Measurements from ENCODE around the gene SCYGR5.
"Not testable (repeated sequence)": the region's sequence is repeated elsewhere in the genome, so short reads cannot be mapped to it uniquely, and the experiment has no call there.

Gene SCYGR5

DNA sequence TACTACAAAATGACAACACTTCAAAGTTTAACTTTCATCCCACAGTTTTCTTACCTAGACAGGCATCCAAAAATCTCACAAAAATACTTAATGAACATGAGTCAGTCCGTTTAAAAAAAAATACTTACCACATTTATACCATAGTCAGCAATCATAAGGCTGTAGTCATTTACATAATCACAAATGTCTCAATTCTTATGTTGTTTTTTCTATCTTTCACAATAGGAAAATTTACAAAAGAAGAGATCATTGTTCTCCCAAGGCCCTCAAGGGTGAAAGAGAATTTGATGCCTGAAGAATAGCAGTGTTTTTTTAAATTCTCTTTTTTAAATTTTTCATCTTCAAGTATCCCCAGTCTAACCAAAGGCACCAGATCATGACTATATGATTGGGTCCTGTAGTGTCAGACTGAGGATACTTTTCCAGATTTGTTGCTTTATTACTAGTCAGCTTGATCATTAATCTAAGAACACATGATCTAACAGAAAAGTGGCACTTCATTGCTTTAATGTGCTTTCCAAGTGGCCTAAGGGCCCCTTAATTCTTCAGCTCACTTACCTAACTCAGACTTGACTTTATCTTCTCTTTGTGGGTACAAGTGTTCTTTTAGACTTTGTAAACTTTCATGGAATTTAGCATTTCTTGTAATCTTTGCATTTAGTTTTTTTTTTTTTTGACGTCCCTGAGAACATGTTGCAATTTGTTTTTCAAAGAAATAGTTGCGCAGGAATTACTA lies 4.7 kb downstream of the SCYGR5 start:
- TF ChIP-seq, protein P1, sequence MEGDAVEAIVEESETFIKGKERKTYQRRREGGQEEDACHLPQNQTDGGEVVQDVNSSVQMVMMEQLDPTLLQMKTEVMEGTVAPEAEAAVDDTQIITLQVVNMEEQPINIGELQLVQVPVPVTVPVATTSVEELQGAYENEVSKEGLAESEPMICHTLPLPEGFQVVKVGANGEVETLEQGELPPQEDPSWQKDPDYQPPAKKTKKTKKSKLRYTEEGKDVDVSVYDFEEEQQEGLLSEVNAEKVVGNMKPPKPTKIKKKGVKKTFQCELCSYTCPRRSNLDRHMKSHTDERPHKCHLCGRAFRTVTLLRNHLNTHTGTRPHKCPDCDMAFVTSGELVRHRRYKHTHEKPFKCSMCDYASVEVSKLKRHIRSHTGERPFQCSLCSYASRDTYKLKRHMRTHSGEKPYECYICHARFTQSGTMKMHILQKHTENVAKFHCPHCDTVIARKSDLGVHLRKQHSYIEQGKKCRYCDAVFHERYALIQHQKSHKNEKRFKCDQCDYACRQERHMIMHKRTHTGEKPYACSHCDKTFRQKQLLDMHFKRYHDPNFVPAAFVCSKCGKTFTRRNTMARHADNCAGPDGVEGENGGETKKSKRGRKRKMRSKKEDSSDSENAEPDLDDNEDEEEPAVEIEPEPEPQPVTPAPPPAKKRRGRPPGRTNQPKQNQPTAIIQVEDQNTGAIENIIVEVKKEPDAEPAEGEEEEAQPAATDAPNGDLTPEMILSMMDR (IDR thresholded peaks at IDR 0.05; ENCODE audit: extremely low read depth, insufficient read depth, missing control alignments) = no peak
- in situ Hi-C loops (cut with MboI; ENCODE audit: low pct_unique_long_range_greater_than_20kb, low sequenced_read_pairs, unreplicated experiment) = loop anchor here (25.0 kb wide), 1 partner anchor 191 kb away; the partner anchor contains the start of gene DAW1
- DNase-seq (ENCODE audit: low spot score) = no peak

DNA sequence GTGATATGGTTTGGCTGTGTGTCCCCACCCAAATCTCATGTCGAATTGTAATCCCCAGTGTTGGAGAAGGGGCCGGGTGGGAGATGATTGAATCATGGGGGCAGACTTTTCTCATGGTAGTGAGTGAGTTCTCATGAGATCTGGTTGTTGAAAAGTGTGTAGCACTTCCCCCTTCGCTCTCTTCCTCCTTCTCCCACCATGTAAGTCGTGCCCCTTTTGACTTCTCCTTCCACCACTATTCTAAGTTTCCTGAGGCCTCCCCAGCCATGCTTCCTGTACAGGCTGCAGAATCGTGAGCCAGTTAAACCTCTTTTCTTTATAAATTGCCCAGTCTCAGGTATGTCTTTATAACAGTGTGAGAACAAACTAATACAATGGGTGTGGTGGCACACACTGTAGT lies 7.0 kb downstream of the SCYGR5 start:
- in situ Hi-C loops (cut with MboI; ENCODE audit: low pct_unique_long_range_greater_than_20kb, low sequenced_read_pairs, unreplicated experiment) = loop anchor here (25.0 kb wide), 1 partner anchor 189 kb away; the partner anchor contains the start of gene DAW1
- DNase-seq (ENCODE audit: low spot score) = not testable (repeated sequence)

DNA sequence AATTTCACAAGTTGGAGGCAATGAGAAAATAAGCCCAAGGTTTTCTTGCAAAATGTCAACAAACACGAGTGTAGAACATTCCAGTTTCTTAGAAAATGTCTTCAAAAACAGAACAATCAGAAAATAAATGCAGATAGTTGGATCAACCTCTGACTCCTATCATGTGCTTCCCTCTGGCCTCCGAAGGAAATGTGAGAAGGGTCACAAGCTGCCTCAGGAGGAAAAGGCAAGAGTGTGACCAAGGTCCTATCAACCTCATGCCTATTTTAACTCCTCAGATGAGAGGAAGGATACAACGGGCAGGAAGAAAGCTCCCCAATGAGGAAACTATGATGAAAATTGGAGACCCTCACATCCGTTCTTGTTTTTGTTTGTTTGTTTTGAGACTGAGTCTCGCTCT lies 7.9 kb downstream of the SCYGR5 start:
- in situ Hi-C loops (cut with MboI; ENCODE audit: low pct_unique_long_range_greater_than_20kb, low sequenced_read_pairs, unreplicated experiment) = loop anchor here (25.0 kb wide), 1 partner anchor 188 kb away; the partner anchor contains the start of gene DAW1
- TF ChIP-seq, protein P1 (IDR thresholded peaks at IDR 0.05; ENCODE audit: extremely low read depth, insufficient read depth, missing control alignments) = no peak

DNA sequence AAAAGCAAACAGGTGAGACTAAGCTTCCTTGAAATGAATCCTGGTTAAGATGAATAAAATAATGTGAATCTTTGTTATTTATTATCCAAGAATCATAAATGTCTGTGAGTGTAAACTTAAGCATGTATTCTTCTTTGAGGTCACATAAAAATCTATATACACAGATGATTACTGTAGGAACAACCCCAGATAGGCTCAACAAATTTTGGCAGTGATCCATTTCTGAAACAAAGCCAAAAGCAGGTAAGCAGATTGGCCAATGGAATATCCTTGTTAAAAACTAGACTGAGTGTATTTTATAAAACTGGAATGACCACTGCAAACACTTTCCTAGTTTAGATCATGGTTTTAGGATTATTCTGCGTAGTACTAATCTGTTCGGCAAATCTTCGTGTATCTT lies 11.3 kb downstream of the SCYGR5 start:
- in situ Hi-C loops (cut with MboI; ENCODE audit: low pct_unique_long_range_greater_than_20kb, low sequenced_read_pairs, unreplicated experiment) = no loop called here
- TF ChIP-seq, protein P1 (IDR thresholded peaks at IDR 0.05; ENCODE audit: extremely low read depth, insufficient read depth, missing control alignments) = no peak
- DNase-seq (ENCODE audit: low spot score) = no peak

More for the DNA sequence above, 7.9 kb downstream of the SCYGR5 start:
- DNase-seq (ENCODE audit: low spot score) = no peak

DNA sequence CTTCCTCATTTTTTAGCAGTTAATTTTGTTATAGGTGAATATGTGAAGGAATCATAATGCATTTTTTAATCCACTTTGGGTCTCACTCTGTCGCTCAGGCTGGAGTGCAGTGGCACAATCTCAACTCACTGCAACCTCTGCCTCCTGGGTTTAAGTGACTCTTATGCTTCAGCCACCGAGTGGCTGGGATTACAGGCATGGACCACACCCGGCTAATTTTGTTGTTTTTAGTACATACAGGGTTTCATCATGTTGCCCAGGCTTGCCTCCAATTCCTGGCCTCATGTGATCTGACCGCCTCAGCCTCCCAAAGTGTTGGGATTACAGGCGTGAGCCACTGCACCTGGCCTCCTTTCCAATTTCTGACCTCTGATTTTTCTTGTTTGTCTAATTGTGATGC lies 17.7 kb downstream of the SCYGR5 start:
- no peak for DNase-seq (ENCODE audit: low spot score)
- TF ChIP-seq, protein P1 (IDR thresholded peaks at IDR 0.05; ENCODE audit: extremely low read depth, insufficient read depth, missing control alignments) = no peak
- in situ Hi-C loops (cut with MboI; ENCODE audit: low pct_unique_long_range_greater_than_20kb, low sequenced_read_pairs, unreplicated experiment) = no loop called here

DNA sequence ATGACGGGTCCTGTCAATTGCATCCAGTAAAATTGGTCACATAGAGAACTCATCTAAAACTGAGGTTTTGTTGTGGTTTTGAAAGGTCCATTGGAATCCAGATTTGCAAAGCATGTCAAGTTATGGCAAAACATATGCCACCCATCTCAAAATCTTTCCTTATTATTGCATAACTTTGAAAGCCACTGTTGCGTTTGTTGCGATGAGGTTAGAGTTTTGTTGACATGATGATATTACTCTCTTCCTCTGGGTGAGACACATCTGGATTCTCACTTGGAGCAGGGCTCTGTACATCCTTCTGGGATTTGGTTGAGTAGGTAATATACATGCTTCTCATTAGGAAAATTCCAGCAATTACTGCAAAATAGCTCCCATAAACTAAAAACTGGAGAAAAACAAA lies 20.6 kb downstream of the SCYGR5 start:
- in situ Hi-C loops (cut with MboI; ENCODE audit: low pct_unique_long_range_greater_than_20kb, low sequenced_read_pairs, unreplicated experiment) = no loop called here
- DNase-seq (ENCODE audit: low spot score) = no peak
- TF ChIP-seq, protein P1 (IDR thresholded peaks at IDR 0.05; ENCODE audit: extremely low read depth, insufficient read depth, missing control alignments) = no peak

DNA sequence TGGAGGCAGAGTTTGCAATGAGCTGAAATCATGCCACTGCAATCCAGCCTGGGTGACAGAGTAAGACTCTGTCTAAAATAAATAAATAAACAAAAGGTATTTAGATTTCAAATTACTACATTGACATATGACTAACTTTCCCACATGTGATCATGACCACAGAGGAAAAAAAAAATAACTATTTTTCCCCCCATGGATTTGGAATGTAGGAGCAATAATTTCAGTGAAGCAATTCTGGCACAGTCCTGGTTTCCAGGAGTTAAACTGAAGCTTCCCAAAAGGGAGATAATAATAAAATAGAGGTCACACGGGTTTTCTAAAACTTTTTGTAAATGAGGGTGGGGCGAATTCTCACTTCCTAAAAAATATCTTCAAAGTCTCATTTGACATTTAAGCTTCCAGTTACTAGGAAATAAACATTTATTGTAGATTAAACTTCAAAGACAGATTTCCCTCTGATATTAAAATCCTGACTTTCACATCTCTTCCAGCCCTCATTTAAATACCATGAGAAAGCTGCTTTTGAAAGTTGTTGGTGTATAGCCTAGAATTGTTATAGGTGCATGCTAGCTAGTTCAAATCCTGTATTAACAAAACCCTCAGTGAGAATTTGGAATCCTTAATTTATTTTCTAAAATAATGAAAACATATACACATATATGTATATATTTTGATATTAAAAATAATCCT lies 30.5 kb downstream of the SCYGR5 start:
- in situ Hi-C loops (cut with MboI; ENCODE audit: low pct_unique_long_range_greater_than_20kb, low sequenced_read_pairs, unreplicated experiment) = no loop called here
- no peak for DNase-seq (ENCODE audit: low spot score)
- TF ChIP-seq, protein P1 (IDR thresholded peaks at IDR 0.05; ENCODE audit: extremely low read depth, insufficient read depth, missing control alignments) = no peak

Measured in GM13977 (cell line).